ENCODE results near the gene SHISA5. TPM values are rescaled to one million over a fixed set of nuclear protein-coding genes. Genes with fewer than 3 reads are reported as not detected.
A peak's percentile ranks its signal among the peaks of the same experiment; 100 is the strongest.
"Not testable (repeated sequence)": the region's sequence is repeated elsewhere in the genome, so short reads cannot be mapped to it uniquely, and the experiment has no call there.

SHISA5 gene
- total RNA-seq: 10 to 100 TPM; 59.9 to 88.8 (median 62.7) TPM

GRCh38 chr3:48504051-48504946 lies at the start of gene SHISA5:
TSS of gene SHISA5 (minus strand) at chr3:48504174. CDS start at chr3:48504094, 80 bp downstream.
- DNase-seq: peak; percentile 40
- Mint-ChIP-seq H3K4me3 (peak within 1 kb of the TSS; percentile 84), H3K36me3 (ENCODE audit: insufficient read depth) (peaks cover 4% of the 10 kb centered on the region), H3K4me1 (ENCODE audit: low read depth) (peaks cover 57% of the 10 kb centered on the region), H3K9me3 (no peaks in the 10 kb centered on the region), H3K27me3 (ENCODE audit: low read depth) (no peaks in the 10 kb centered on the region)
- peak; percentile 72 to 73 for ATAC-seq

- H3K9me3 Mint-ChIP-seq: no peaks in the 10 kb centered on the region
- DNase-seq (no peak), ATAC-seq (no peak)
- no peaks in the 10 kb centered on the region for H3K36me3 Mint-ChIP-seq (ENCODE audit: insufficient read depth)
- peaks cover 17% of the 10 kb centered on the region for H3K4me1 Mint-ChIP-seq (ENCODE audit: low read depth)
- no peak overlapping the region for H3K4me3 Mint-ChIP-seq
- H3K27me3 Mint-ChIP-seq (ENCODE audit: low read depth): no peaks in the 10 kb centered on the region
These were observed 49.4 kb upstream of the SHISA5 start for GRCh38 chr3:48553361-48553760.

GRCh38 chr3:48552111-48552951 lies 48.4 kb upstream of the SHISA5 start:
- Mint-ChIP-seq H3K4me3 (no peak overlapping the region), H3K4me1 (ENCODE audit: low read depth) (peaks cover 14% of the 10 kb centered on the region), H3K9me3 (no peaks in the 10 kb centered on the region), H3K27me3 (ENCODE audit: low read depth) (no peaks in the 10 kb centered on the region), H3K36me3 (ENCODE audit: insufficient read depth) (no peaks in the 10 kb centered on the region)
- ATAC-seq: no peak
- no peak for DNase-seq

GRCh38 chr3:48551651-48552050 lies 47.7 kb upstream of the SHISA5 start:
- not testable (repeated sequence) for DNase-seq; ATAC-seq; H3K9me3 Mint-ChIP-seq; H3K4me3 Mint-ChIP-seq; H3K36me3 Mint-ChIP-seq (ENCODE audit: insufficient read depth); H3K27me3 Mint-ChIP-seq (ENCODE audit: low read depth)
- H3K4me1 Mint-ChIP-seq (ENCODE audit: low read depth): peaks cover 13% of the 10 kb centered on the region

GRCh38 chr3:48548729-48549705 lies 45.0 kb upstream of the SHISA5 start:
- Mint-ChIP-seq H3K4me3 (no peak overlapping the region), H3K4me1 (ENCODE audit: low read depth) (peaks cover 13% of the 10 kb centered on the region), H3K9me3 (no peaks in the 10 kb centered on the region), H3K36me3 (ENCODE audit: insufficient read depth) (no peaks in the 10 kb centered on the region), H3K27me3 (ENCODE audit: low read depth) (no peaks in the 10 kb centered on the region)
- DNase-seq (peak; percentile 86), ATAC-seq (peak; percentile 98 to 99)

GRCh38 chr3:48548126-48548525 lies 44.2 kb upstream of the SHISA5 start:
- Mint-ChIP-seq H3K36me3 (ENCODE audit: insufficient read depth) (no peaks in the 10 kb centered on the region), H3K4me3 (no peak overlapping the region), H3K9me3 (no peaks in the 10 kb centered on the region), H3K4me1 (ENCODE audit: low read depth) (peaks cover 13% of the 10 kb centered on the region), H3K27me3 (ENCODE audit: low read depth) (no peaks in the 10 kb centered on the region)
- DNase-seq (no peak), ATAC-seq (no peak)

GRCh38 chr3:48546203-48546829 lies 42.3 kb upstream of the SHISA5 start:
- no peak for DNase-seq
- H3K36me3 Mint-ChIP-seq (ENCODE audit: insufficient read depth): no peaks in the 10 kb centered on the region
- no peak for ATAC-seq
- H3K4me1 Mint-ChIP-seq (ENCODE audit: low read depth): peaks cover 13% of the 10 kb centered on the region
- H3K27me3 Mint-ChIP-seq (ENCODE audit: low read depth): no peaks in the 10 kb centered on the region
- no peak overlapping the region for H3K4me3 Mint-ChIP-seq
- no peaks in the 10 kb centered on the region for H3K9me3 Mint-ChIP-seq

- Mint-ChIP-seq H3K27me3 (ENCODE audit: low read depth) (no peaks in the 10 kb centered on the region), H3K4me3 (no peak overlapping the region), H3K9me3 (no peaks in the 10 kb centered on the region)
These were observed 40.2 kb upstream of the SHISA5 start for GRCh38 chr3:48544141-48544540.

GRCh38 chr3:48543271-48543866 lies 39.4 kb upstream of the SHISA5 start:
- DNase-seq (no peak), ATAC-seq (no peak)
- no peaks in the 10 kb centered on the region for H3K9me3 Mint-ChIP-seq
- H3K36me3 Mint-ChIP-seq (ENCODE audit: insufficient read depth): peaks cover 2% of the 10 kb centered on the region
- H3K27me3 Mint-ChIP-seq (ENCODE audit: low read depth): no peaks in the 10 kb centered on the region
- no peak overlapping the region for H3K4me3 Mint-ChIP-seq
- peaks cover 10% of the 10 kb centered on the region for H3K4me1 Mint-ChIP-seq (ENCODE audit: low read depth)

More at GRCh38 chr3:48544141-48544540, 40.2 kb upstream of the SHISA5 start:
- Mint-ChIP-seq H3K36me3 (ENCODE audit: insufficient read depth) (peaks cover 2% of the 10 kb centered on the region), H3K4me1 (ENCODE audit: low read depth) (peaks cover 13% of the 10 kb centered on the region)
- DNase-seq (no peak), ATAC-seq (no peak)

GRCh38 chr3:48538451-48538850 lies 34.5 kb upstream of the SHISA5 start:
- no peak for ATAC-seq
- Mint-ChIP-seq H3K9me3 (no peaks in the 10 kb centered on the region), H3K36me3 (ENCODE audit: insufficient read depth) (peaks cover 3% of the 10 kb centered on the region), H3K4me3 (no peak overlapping the region), H3K4me1 (ENCODE audit: low read depth) (no peaks in the 10 kb centered on the region), H3K27me3 (ENCODE audit: low read depth) (no peaks in the 10 kb centered on the region)
- no peak for DNase-seq

- no peak overlapping the region for H3K4me3 Mint-ChIP-seq
- H3K4me1 Mint-ChIP-seq (ENCODE audit: low read depth): peaks cover 3% of the 10 kb centered on the region
- H3K9me3 Mint-ChIP-seq: no peaks in the 10 kb centered on the region
- ATAC-seq (no peak), DNase-seq (no peak)
- no peaks in the 10 kb centered on the region for H3K27me3 Mint-ChIP-seq (ENCODE audit: low read depth)
- peaks cover 3% of the 10 kb centered on the region for H3K36me3 Mint-ChIP-seq (ENCODE audit: insufficient read depth)
These were observed 32.8 kb upstream of the SHISA5 start for GRCh38 chr3:48536785-48537184.

GRCh38 chr3:48536116-48536515 lies 32.1 kb upstream of the SHISA5 start:
- Mint-ChIP-seq H3K36me3 (ENCODE audit: insufficient read depth) (peaks cover 3% of the 10 kb centered on the region), H3K27me3 (ENCODE audit: low read depth) (no peaks in the 10 kb centered on the region), H3K9me3 (no peaks in the 10 kb centered on the region), H3K4me3 (no peak overlapping the region), H3K4me1 (ENCODE audit: low read depth) (peaks cover 3% of the 10 kb centered on the region)
- DNase-seq (no peak), ATAC-seq (no peak)

GRCh38 chr3:48535578-48535977 lies 31.6 kb upstream of the SHISA5 start:
- ATAC-seq (no peak), DNase-seq (no peak)
- Mint-ChIP-seq H3K9me3 (no peaks in the 10 kb centered on the region), H3K4me1 (ENCODE audit: low read depth) (peaks cover 3% of the 10 kb centered on the region), H3K36me3 (ENCODE audit: insufficient read depth) (peaks cover 3% of the 10 kb centered on the region), H3K4me3 (no peak overlapping the region), H3K27me3 (ENCODE audit: low read depth) (no peaks in the 10 kb centered on the region)

Data from activated T-cell treated with anti-CD3 and anti-CD28 coated beads, Interleukin-2, amount 50 U/mL, for 4 hours (primary cell).